ENCODE results near the gene BNC2. TPM values are rescaled to one million over a fixed set of nuclear protein-coding genes. Genes with fewer than 3 reads are reported as not detected.

The BNC2 gene
- total RNA-seq, 1 donor from 2014 or later, result 2.4 TPM

DNA sequence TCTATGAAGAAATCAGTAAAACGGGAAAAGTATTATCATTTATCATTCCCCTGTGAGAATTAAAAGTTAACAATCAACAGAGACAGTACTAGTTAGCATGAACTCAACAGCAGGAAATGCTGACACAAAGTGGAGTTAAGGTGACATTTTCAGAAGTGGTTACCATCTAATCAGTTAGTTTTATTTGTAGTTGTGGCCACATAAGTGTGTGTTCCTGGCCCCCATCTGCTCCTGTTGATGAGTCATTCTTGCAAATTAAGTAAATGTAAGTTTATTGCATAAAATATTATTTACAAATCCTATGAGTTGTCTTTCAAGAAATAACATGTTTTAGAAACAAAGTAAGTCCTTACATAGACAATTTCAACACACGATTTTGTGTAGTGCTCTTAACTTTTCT is 8.9 kb upstream of the BNC2 start:
- no peaks in the 10 kb centered on the region for H3K79me2 ChIP-seq (ENCODE audit: low read depth)
- Mint-ChIP-seq H3K27me3 (ENCODE audit: insufficient read depth, low read depth) (peaks cover 4% of the 10 kb centered on the region), H3K4me1 (no peaks in the 10 kb centered on the region), H3K4me3 (no peak overlapping the region), H3K9me3 (peaks cover 9% of the 10 kb centered on the region), H3K27ac (no peak overlapping the region), H3K36me3 (peaks cover 2% of the 10 kb centered on the region)
- H4K20me1 ChIP-seq (ENCODE audit: low read depth), result no peaks in the 10 kb centered on the region
- H3F3A ChIP-seq (ENCODE audit: low read depth), result no peaks in the 10 kb centered on the region
- no peak for DNase-seq (ENCODE audit: low spot score)
- no peaks in the 10 kb centered on the region for H3K9me3 ChIP-seq (ENCODE audit: low read depth)
- no peaks in the 10 kb centered on the region for H3K27me3 ChIP-seq
- no peak overlapping the region for H2AFZ ChIP-seq (replicated peaks)
- no peak overlapping the region for H3K9ac ChIP-seq
- no peak overlapping the region for H3K27ac ChIP-seq
- H3K4me3 ChIP-seq, result no peak overlapping the region
- no peak overlapping the region for H3K4me2 ChIP-seq
- no peaks in the 10 kb centered on the region for H3K4me1 ChIP-seq
- no peaks in the 10 kb centered on the region for H3K36me3 ChIP-seq
- TF ChIP-seq EZH2phosphoT487 (IDR thresholded peaks at IDR 0.05) (no peak), EZH2 (IDR thresholded peaks at IDR 0.05) (no peak)
- TF ChIP-seq, protein P1, sequence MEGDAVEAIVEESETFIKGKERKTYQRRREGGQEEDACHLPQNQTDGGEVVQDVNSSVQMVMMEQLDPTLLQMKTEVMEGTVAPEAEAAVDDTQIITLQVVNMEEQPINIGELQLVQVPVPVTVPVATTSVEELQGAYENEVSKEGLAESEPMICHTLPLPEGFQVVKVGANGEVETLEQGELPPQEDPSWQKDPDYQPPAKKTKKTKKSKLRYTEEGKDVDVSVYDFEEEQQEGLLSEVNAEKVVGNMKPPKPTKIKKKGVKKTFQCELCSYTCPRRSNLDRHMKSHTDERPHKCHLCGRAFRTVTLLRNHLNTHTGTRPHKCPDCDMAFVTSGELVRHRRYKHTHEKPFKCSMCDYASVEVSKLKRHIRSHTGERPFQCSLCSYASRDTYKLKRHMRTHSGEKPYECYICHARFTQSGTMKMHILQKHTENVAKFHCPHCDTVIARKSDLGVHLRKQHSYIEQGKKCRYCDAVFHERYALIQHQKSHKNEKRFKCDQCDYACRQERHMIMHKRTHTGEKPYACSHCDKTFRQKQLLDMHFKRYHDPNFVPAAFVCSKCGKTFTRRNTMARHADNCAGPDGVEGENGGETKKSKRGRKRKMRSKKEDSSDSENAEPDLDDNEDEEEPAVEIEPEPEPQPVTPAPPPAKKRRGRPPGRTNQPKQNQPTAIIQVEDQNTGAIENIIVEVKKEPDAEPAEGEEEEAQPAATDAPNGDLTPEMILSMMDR (IDR thresholded peaks at IDR 0.05), result no peak

DNA sequence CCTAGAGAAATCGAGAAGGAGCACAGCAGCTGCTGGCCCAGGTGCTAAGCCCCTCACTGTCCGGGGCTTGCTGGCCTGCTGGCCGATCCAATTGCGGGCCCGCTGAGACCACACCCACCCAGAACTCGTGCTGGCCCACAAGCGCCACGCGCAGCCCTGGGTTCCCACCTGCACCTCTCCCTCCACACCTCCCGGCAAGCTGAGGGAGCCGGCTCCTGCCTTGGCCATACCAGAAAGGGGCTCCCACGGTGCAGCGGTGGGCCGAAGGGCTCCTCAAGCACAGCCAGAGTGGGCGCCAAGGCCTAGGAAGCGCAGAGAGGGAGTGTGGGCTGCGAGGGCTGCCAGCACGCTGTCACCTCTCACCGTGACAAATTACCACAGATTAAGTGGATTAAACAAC is 6.8 kb upstream of the BNC2 start:
- Histone ChIP-seq H3K4me3 (no peak overlapping the region), H4K20me1 (ENCODE audit: low read depth) (no peaks in the 10 kb centered on the region), H3K79me2 (ENCODE audit: low read depth) (no peaks in the 10 kb centered on the region), H3K4me1 (no peaks in the 10 kb centered on the region), H3F3A (ENCODE audit: low read depth) (no peaks in the 10 kb centered on the region), H2AFZ (replicated peaks) (no peak overlapping the region), H3K36me3 (no peaks in the 10 kb centered on the region), H3K9ac (no peak overlapping the region), H3K27ac (no peak overlapping the region), H3K27me3 (peaks cover 14% of the 10 kb centered on the region), H3K4me2 (no peak overlapping the region), H3K9me3 (ENCODE audit: low read depth) (no peaks in the 10 kb centered on the region)
- Mint-ChIP-seq H3K36me3 (peaks cover 2% of the 10 kb centered on the region), H3K27me3 (ENCODE audit: insufficient read depth, low read depth) (peaks cover 7% of the 10 kb centered on the region), H3K4me3 (no peak overlapping the region), H3K9me3 (peaks cover 8% of the 10 kb centered on the region), H3K4me1 (no peaks in the 10 kb centered on the region), H3K27ac (no peak overlapping the region)
- DNase-seq (ENCODE audit: low spot score), result no peak
- TF ChIP-seq EZH2 (IDR thresholded peaks at IDR 0.05), result no peak

DNA sequence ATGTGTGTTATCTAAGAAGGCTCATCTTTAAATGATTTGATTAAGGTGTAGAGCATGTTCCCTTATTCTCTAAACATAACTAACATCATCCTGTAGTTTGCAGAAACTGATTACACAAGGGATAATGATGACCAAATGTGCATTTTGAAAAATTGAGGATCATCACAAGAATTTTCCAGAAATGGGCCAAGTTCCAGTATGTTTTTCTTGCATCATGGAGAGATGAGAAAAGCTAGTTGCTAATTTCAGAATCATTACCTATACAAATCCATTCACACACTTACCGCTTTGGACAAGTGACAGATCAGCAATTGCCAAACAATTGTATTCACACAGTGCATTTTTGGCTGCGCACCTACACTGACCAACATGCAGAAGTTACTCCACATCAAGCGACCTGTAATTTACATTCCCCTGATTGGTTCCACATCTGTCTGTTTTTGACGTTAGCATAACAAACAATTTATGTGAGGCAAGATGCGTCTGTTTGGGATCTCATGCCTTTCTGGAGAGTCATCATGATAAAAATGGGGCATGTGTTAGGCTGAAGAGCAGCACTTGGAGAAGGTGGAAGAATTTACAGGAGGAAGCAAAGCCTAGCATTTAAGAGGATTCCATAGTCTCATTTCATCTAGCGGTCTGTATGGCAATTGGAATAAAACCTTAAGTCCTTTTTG is 2.8 kb upstream of the BNC2 start:
- Histone ChIP-seq H3K27me3 (peaks cover 48% of the 10 kb centered on the region), H3K27ac (no peak overlapping the region), H3K4me2 (no peak overlapping the region), H3K79me2 (ENCODE audit: low read depth) (no peaks in the 10 kb centered on the region), H3K9me3 (ENCODE audit: low read depth) (no peaks in the 10 kb centered on the region), H3F3A (ENCODE audit: low read depth) (peaks cover 20% of the 10 kb centered on the region), H2AFZ (replicated peaks) (no peak overlapping the region), H3K9ac (no peak overlapping the region), H3K4me1 (no peaks in the 10 kb centered on the region), H4K20me1 (ENCODE audit: low read depth) (peaks cover 5% of the 10 kb centered on the region), H3K4me3 (no peak overlapping the region), H3K36me3 (no peaks in the 10 kb centered on the region)
- no peak for DNase-seq (ENCODE audit: low spot score)
- H3K36me3 Mint-ChIP-seq, result peaks cover 2% of the 10 kb centered on the region
- peaks cover 13% of the 10 kb centered on the region for H3K4me1 Mint-ChIP-seq
- H3K9me3 Mint-ChIP-seq, result peaks cover 7% of the 10 kb centered on the region
- no peak overlapping the region for H3K27ac Mint-ChIP-seq
- H3K27me3 Mint-ChIP-seq (ENCODE audit: insufficient read depth, low read depth), result peaks cover 21% of the 10 kb centered on the region
- TF ChIP-seq EZH2phosphoT487 (IDR thresholded peaks at IDR 0.05) (no peak), EZH2 (IDR thresholded peaks at IDR 0.05) (no peak)
- TF ChIP-seq, protein P1 (IDR thresholded peaks at IDR 0.05), result no peak
- no peak overlapping the region for H3K4me3 Mint-ChIP-seq
